Uterus (tissue), 4 donors: ENCODE results near the gene ADRM1. TPM values are rescaled to one million over a fixed set of nuclear protein-coding genes. Genes with fewer than 3 reads are reported as not detected.

Source experiments
- DNase-seq, 2 donors: peaks; one replicate each; pipeline ENCODE4 v3.0.0-alpha.2; 2019 to 2020
- H3K27ac ChIP-seq, 2 donors: fragments of 200-600 bp; sonication (generic); 1 replicate in 1 of 2; 2 replicates in 1 of 2; pipeline ENCODE4 v1.5.1; 2016 to 2018
- H3K27me3 ChIP-seq, 2 donors: fragments of 200-600 bp; sonication (generic); one replicate each; pipeline ENCODE4 v1.5.1; 2018 to 2019; ENCODE audit warnings: control low read depth in 1 of 2
- H3K36me3 ChIP-seq, 2 donors: fragments of 200-600 bp; sonication (generic); one replicate each; pipeline ENCODE4 v1.5.1; 2019; ENCODE audit warnings: control low read depth in 1 of 2
- H3K4me1 ChIP-seq, 2 donors: fragments of 200-600 bp; sonication (generic); one replicate each; pipeline ENCODE4 v1.5.1; 2018 to 2019; ENCODE audit warnings: control low read depth in 1 of 2
- H3K4me3 ChIP-seq, 2 donors: fragments of 200-600 bp; sonication (generic); 1 replicate in 1 of 2; 2 replicates in 1 of 2; pipeline ENCODE4 v1.5.1; 2018 to 2019; ENCODE audit warnings: mild to moderate bottlenecking in 1 of 2
- H3K9me3 ChIP-seq, 2 donors: fragments of 200-600 bp; sonication (generic); one replicate each; pipeline ENCODE4 v1.5.1; 2019; ENCODE audit warnings: control low read depth in 1 of 2
- POLR2A ChIP-seq, 2 donors: fragments of 450-650 bp; IDR thresholded peaks; one replicate each; pipeline ENCODE4 v1.6.1; 2016; ENCODE audit warnings: antibody characterized with exemption in 2 of 2, mild to moderate bottlenecking in 1 of 2, moderate library complexity in 1 of 2
- intact Hi-C: fragments of 100-400 bp; cut with DNase I; formaldehyde crosslinking; loops from one replicate; pipeline ENCODE4 v1.15.1; 2023; ENCODE audit warnings: low total_unique reads
- total RNA-seq, 4 donors: library from RNA; depleted of rRNA in 3 of 4; stranded (reverse); fragments of >200 nt in 3 of 4; gene quantifications; one replicate each; pipeline versions ENCODE4 v1.1.0 to v1.2.4, GENCODE V29; 2014 to 2023
- TF ChIP-seq, protein P1 (sequence below), 4 experiments: fragments of 200-600 bp in 2 of 4; fragments of 450-650 bp in 2 of 4; sonication (generic) in 2 of 4; IDR thresholded peaks; one replicate each; pipeline ENCODE4 v1.5.1; 2016 to 2019; ENCODE audit warnings: antibody characterized with exemption in 4 of 4, mild to moderate bottlenecking in 2 of 4, moderate library complexity in 1 of 4
- donor health status: DM: yes; HTN: yes; CAD: no.

Gene ADRM1
- total RNA-seq, 4 donors from 2014 or later: 42.9 to 82.7 (median 60.9) TPM

DNA sequence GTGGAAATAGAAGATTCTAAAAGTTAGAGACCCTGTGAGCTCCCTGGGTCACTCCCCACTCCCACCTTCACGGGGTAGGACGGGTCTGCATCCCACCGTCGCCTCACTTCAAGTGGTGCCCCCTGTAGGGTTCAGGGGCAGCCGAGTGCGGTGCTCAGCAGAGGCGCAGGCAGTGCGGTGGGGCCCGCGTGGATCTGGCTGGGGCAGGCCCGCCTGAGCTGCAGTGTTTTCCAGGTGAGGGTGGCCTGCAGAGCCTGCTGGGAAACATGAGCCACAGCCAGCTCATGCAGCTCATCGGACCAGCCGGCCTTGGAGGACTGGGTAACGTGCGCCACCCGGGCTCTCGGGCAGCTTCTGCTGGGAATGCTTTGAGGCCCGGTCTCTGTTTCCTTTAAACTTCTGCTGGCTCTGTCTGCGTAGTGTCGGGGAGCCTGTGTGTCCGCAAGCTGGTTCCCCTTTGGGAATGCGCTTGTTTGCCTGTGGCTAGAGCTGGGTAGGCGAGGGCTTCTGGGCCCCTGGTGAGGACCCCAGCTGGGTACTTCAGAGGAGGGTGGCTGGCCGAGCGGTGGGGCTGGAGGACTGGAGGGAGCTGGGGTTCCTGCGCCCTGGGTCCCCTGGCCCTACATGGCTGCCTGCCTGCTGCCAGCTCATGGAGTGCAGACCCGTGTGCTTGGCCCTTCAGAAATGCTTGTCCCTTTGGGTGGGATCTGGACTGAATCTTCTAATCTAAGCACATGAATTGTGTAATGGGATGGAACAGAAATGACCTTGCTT is 3.8 kb downstream of the ADRM1 start:
- intact Hi-C loops: no loop called here
- Histone ChIP-seq H3K4me3 (no peak overlapping the region), H3K27me3 (no peaks in the 10 kb centered on the region), H3K4me1 (peaks cover 0 to 12% of the 10 kb centered on the region in 2 donors), H3K9me3 (no peaks in the 10 kb centered on the region), H3K36me3 (no peaks in the 10 kb centered on the region), H3K27ac (no peak overlapping the region)
- TF ChIP-seq, protein P1, sequence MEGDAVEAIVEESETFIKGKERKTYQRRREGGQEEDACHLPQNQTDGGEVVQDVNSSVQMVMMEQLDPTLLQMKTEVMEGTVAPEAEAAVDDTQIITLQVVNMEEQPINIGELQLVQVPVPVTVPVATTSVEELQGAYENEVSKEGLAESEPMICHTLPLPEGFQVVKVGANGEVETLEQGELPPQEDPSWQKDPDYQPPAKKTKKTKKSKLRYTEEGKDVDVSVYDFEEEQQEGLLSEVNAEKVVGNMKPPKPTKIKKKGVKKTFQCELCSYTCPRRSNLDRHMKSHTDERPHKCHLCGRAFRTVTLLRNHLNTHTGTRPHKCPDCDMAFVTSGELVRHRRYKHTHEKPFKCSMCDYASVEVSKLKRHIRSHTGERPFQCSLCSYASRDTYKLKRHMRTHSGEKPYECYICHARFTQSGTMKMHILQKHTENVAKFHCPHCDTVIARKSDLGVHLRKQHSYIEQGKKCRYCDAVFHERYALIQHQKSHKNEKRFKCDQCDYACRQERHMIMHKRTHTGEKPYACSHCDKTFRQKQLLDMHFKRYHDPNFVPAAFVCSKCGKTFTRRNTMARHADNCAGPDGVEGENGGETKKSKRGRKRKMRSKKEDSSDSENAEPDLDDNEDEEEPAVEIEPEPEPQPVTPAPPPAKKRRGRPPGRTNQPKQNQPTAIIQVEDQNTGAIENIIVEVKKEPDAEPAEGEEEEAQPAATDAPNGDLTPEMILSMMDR (IDR thresholded peaks at IDR 0.05): no peak
- DNase-seq: no peak

DNA sequence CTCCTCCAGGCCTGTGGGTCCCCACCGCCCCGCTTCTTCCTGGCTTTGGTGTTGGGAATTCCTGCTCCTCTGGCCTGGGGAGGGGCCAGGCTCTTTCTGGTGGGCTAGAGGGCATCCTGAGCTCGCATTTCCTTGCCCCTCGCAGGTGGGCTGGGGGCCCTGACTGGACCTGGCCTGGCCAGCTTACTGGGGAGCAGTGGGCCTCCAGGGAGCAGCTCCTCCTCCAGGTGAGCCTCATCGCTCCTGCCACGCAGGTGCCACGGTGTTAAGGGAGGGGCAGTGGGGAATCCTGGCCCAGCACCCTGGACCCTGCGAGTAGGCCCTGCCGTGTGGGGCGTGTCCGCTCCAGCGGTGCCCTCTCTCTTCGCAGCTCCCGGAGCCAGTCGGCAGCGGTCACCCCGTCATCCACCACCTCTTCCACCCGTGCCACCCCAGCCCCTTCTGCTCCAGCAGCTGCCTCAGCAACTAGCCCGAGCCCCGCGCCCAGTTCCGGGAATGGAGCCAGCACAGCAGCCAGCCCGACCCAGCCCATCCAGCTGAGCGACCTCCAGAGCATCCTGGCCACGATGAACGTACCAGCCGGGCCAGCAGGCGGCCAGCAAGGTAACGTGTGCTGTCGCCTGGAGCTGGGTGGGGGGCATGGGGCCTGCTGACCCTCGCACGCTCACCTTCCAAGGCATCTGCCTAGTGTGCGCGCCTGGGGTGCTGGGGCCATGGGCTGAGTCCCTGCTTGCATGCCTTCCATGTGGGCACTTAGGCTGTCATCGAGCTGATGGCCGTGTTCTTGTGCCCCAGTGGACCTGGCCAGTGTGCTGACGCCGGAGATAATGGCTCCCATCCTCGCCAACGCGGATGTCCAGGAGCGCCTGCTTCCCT is 4.7 kb downstream of the ADRM1 start:
- TF ChIP-seq POLR2A (IDR thresholded peaks at IDR 0.05): no peak
- TF ChIP-seq, protein P1 (IDR thresholded peaks at IDR 0.05): no peak
- intact Hi-C loops: no loop called here
- no peaks in the 10 kb centered on the region for H3K9me3 ChIP-seq
- H3K4me3 ChIP-seq: no peak overlapping the region
- no peak overlapping the region for H3K27ac ChIP-seq
- peaks cover 0 to 12% of the 10 kb centered on the region in 2 donors for H3K4me1 ChIP-seq
- H3K36me3 ChIP-seq: no peaks in the 10 kb centered on the region
- no peak for DNase-seq
- H3K27me3 ChIP-seq: no peaks in the 10 kb centered on the region

DNA sequence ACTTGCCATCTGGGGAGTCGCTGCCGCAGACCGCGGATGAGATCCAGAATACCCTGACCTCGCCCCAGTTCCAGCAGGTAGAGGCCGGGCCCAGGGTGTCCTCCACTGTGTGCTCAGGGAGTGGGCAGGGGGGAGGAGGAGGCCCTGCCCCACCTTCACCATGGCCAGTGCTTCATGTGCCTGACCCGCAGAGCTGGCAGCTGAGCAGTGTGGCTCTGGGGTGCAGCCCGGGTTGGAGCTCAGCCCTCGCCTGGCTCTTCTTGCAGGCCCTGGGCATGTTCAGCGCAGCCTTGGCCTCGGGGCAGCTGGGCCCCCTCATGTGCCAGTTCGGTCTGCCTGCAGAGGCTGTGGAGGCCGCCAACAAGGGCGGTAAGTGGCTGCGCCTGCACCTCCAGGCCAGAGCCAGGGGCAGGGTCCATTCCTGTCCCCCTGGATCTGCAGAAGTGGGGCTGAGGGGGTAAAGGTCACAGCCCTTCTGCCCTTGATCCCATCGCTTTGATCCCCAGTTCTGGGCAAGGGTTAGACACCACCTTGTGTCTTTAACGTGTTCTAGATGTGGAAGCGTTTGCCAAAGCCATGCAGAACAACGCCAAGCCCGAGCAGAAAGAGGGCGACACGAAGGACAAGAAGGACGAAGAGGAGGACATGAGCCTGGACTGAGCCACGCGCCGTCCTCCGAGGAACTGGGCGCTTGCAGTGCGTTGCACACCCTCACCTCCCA is 5.5 kb downstream of the ADRM1 start:
- no peaks in the 10 kb centered on the region for H3K36me3 ChIP-seq
- H3K27ac ChIP-seq: no peak overlapping the region
- TF ChIP-seq, protein P1 (IDR thresholded peaks at IDR 0.05): no peak
- no peak for TF ChIP-seq POLR2A (IDR thresholded peaks at IDR 0.05)
- no peaks in the 10 kb centered on the region for H3K9me3 ChIP-seq
- no peak overlapping the region for H3K4me3 ChIP-seq
- H3K4me1 ChIP-seq: peaks cover 0 to 12% of the 10 kb centered on the region in 2 donors
- intact Hi-C loops: no loop called here
- H3K27me3 ChIP-seq: no peaks in the 10 kb centered on the region
- DNase-seq: no peak

DNA sequence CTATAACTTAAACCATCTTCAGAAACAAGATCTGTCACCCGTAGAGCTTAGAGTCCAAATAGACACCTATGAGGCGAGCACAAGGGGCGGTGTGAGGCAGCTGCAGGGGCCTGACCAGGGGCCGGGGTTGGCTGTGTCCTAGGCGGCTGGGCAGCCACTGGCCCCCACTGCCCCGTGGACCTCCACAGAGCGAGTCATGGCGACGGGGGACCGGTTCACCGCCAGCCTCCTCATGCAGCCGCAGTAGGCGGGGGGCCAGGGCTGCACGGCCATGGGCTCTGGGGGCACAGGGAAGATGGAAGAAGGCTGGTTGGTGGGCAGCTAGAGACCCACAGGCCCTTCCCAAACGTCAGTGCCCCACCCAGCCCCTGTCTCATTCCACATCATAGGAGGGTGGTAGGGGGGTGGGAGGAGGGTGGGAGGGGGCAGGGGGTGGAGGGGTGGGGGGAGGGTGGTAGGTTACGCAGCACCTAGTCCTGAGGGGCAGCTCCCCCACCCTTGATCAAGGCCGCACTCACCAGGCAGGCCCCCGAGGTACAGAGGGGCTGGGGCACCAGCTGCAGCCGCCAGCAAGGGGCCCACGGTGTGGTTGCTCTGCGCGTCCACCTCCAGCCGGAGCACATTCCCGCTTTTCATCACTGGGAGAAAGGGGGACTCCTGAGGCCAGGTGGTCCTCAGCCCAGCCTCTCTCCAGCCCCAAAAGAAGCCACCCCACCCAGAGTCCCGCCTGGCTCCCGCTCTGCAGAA is 6.6 kb downstream of the ADRM1 start:
- no peak for DNase-seq
- no peaks in the 10 kb centered on the region for H3K36me3 ChIP-seq
- no peak overlapping the region for H3K27ac ChIP-seq
- H3K9me3 ChIP-seq: no peaks in the 10 kb centered on the region
- no peak for TF ChIP-seq POLR2A (IDR thresholded peaks at IDR 0.05)
- TF ChIP-seq, protein P1 (IDR thresholded peaks at IDR 0.05): no peak
- H3K4me3 ChIP-seq: no peak overlapping the region
- no peaks in the 10 kb centered on the region for H3K27me3 ChIP-seq
- intact Hi-C loops: no loop called here
- H3K4me1 ChIP-seq: peaks cover 0 to 5% of the 10 kb centered on the region in 2 donors
